ENCODE results near the gene PREX1.
"Not testable (repeated sequence)": the region's sequence is repeated elsewhere in the genome, so short reads cannot be mapped to it uniquely, and the experiment has no call there.

PREX1 gene, protein sequence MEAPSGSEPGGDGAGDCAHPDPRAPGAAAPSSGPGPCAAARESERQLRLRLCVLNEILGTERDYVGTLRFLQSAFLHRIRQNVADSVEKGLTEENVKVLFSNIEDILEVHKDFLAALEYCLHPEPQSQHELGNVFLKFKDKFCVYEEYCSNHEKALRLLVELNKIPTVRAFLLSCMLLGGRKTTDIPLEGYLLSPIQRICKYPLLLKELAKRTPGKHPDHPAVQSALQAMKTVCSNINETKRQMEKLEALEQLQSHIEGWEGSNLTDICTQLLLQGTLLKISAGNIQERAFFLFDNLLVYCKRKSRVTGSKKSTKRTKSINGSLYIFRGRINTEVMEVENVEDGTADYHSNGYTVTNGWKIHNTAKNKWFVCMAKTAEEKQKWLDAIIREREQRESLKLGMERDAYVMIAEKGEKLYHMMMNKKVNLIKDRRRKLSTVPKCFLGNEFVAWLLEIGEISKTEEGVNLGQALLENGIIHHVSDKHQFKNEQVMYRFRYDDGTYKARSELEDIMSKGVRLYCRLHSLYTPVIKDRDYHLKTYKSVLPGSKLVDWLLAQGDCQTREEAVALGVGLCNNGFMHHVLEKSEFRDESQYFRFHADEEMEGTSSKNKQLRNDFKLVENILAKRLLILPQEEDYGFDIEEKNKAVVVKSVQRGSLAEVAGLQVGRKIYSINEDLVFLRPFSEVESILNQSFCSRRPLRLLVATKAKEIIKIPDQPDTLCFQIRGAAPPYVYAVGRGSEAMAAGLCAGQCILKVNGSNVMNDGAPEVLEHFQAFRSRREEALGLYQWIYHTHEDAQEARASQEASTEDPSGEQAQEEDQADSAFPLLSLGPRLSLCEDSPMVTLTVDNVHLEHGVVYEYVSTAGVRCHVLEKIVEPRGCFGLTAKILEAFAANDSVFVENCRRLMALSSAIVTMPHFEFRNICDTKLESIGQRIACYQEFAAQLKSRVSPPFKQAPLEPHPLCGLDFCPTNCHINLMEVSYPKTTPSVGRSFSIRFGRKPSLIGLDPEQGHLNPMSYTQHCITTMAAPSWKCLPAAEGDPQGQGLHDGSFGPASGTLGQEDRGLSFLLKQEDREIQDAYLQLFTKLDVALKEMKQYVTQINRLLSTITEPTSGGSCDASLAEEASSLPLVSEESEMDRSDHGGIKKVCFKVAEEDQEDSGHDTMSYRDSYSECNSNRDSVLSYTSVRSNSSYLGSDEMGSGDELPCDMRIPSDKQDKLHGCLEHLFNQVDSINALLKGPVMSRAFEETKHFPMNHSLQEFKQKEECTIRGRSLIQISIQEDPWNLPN (N-terminal part only)

DNA sequence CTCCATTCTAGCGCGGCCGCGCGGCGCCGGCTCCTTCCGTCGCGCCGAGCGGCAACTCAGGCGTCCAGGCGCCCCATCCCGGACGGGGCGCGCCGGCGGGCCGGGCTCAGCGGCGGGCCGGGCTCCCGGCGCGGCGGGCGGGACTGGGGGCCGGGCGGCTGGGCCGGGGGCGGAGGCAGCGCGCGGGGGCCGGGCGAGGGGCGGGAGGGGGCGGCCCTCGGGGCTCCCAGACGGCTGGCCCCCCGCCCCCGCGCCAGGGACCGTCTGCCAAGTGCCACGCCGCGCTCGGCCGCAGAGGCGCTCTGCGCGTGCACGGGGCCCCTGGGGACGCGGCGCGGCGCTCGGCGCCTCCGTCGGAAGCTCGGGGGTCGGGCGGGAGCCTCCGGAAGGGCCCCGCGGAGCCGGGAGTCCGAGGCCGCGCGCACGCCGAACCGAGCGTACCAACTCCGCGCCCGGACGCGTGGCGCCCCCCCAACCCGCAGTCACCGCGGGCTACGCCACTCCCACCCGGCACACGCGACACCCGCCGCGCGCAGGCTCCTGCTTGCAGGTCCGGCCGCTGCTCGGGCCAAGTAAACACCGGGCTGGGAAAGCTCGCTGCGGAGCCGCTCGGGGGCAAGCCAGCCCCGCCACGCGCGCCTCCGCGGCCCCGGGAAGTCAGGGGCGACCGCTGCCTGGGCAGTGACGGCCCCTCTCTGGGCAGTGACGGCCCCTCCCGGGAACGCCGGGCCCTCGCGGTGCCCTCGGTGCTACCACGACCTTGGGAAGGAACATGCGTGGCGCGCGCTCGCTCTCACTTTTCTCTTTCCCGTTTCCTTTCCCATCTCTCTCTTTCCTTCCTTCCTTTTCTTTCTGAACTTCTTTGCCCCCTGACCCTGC is at the start of gene PREX1:
TSS of gene PREX1 (minus strand) at position 145 of the 879 bp plus-strand sequence. CDS start at position 6, 139 bp downstream.
- DNase-seq, result no peak

DNA sequence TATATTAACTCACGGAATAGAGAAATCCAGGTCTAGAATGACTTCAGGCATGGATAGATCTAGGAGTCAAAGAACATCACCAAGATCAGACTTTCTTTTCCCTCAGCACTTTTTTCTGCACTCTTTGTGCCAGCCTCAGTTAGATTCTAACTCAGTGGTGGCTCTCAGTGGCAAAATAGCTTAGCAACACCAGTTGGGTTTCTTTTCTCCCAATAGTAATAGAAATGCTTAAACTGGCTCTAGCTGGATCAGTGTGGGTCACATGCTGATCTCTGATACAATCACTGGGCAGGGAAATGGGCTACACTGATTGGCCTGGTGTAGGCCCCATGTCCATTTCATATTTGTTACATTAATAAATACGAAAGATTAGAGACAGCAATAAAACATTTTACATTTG is 49.5 kb upstream of the PREX1 start:
- no peak for DNase-seq

DNA sequence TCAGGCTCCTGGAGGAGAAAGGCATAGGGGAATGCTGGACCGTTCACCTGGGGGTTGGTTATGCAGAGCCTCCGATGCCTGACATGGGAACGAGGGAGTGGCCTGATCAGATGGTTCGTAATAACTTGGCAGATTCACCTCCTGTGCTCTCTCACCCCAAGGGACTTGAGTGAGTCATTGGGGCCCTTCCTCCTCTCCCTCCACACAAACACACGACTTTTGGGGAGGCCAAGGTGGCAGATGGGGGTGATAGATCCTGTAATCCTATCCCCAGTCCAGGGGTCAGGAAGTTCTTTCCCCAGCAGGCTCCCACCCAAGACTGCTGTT is 48.1 kb upstream of the PREX1 start:
- DNase-seq, result no peak

DNA sequence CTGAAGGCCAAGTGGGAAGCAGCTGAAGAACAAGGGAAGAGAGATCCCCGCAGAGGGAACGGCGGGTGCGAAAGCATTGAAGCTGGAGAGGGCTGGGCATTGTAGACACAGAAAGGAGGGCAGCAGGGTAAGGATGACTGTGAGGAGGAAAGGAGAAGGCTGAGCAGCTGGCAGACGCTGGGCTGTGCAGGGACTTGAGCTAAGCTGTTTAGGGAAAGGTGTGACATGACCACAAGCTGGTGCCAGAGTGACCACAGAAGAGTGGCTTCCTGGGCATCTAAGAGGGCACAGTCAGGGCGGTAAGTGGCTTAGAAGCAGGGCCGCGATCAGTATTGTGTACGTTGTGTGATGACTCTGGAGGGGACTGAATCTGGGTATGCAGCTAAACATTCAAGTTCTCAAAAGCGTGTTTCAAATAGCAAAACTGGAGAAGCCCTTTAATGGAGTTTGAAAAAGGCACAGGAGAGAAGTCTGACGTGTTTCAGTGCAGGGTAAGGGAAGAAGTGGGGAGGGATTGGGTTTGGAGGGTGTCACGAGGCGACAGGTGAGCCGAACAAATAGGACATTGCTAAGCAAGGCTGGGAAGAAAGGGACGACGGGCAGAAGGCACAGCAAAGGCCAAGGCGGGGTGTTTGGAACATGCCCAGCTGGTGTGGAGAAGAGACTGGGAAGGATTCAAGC is 47.6 kb upstream of the PREX1 start:
- DNase-seq, result no peak

DNA sequence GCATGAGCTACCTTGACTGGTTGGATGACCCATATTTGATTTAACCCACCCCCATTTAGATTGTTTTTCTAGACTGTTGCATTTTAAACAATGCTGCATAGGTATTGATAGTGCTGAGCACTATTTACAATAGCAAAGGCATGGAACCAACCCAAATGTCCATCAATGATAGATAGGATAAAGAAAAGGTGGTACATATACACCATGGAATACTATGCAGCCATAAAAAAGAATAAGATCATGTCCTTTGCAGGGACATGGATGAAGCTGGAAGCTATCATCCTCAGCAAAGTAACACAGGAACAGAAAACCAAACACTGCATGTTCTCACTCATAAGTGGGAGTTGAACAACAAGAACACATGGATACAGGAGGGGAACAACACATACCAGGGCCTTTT is 41.6 kb upstream of the PREX1 start:
- DNase-seq, result not testable (repeated sequence)

DNA sequence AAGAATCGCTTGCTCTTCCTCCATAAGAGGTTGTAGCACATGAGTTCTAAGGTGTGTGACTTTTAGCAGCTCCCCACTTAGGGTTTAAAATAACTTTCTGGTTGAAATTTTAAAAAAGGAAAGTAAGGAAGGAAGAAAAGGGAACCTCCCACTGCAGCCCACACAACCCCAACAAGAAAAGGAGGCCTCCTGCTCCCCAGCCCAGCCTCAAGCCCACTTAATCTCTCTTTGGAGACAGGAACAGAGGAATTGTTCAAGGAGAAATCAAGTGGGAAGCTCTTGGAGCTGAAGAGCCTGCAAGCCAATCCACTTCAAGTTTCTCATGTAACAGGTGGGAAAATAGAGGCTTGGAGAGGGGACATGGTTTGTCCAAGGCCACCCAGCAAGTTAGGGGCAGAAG is 39.1 kb upstream of the PREX1 start:
- DNase-seq, result no peak

DNA sequence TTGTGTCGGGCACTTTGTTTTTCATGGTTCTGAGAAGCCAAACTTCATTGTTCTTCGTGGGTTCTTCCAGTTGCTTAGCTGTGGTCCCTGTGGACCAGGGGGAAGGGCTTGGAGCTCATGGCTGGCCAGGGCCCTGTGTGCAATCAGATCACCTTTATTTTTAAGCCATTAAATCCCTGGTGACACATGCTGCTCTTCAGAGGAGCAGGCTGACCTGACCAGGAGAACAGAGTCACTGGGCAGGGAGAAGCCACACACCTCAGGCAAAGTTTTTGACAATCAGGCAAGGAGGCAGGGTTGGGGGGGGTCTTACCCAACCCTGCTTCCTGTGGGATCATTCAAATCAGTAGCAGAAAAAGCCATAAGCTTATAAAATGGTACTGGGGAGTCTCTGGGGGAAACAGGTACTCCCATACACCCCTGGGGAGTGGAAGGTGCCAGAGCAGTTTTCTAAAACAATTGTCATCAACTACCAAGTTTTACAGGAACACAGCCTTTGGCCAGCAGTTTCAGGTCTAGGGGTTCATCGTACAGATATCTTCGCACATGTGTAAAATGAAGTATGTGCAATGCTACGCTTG is 37.0 kb upstream of the PREX1 start:
- no peak for DNase-seq

DNA sequence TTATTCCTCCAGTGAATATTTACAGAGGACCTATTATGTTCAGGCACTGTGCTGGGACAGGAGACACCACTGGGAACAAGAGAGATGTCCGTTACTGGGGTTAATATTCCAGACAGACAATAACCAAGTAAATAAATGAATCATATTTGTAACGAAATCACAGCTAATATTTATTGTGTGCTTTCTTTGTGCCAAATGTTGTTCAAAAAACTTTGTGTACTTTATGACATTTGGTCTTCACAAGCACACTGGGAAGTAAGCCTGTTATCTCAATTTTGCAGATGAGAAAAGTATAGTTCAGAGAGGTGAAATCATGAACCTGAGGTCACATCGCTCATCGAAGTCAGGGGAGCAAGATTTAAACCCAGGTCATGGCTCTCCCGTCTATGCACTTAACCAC is 36.5 kb upstream of the PREX1 start:
- DNase-seq, result no peak

DNA sequence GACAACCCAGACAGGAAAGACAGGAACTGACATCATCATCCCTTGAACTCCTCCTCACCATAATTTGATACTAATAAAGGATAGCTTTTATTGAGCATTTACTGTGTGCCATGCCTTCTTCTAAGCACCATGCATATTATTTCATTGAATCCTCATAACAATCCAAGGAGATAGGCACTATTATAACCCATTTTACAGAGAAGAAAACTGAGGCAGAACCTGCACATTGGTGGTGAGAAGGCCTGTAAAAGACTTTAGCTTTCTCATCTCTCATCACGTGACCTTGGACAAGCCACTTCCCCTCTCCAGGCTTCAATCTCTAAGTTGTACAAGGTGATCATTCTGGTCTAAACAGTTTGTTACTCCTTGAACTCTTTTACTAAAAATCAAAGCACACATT is 34.5 kb upstream of the PREX1 start:
- DNase-seq, result no peak

DNA sequence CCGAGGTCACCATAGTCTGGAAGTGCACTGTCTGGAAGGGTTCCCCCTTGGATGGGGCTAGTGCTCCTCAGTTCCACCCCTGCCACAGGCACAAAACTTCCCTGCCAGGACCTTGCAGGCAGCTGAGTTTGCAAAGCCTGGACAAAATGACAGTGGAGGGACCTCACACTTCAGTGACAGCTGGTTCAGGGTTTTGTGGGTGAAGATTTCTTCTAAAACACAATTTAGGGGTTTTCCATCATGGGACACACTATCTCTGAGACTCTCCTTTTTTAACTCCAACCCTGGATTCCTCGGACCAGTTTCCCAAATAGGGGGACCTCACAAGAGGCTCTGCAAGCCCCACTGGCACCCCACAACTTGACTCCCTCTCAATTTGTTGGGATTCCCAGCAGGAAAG is 33.6 kb upstream of the PREX1 start:
- no peak for DNase-seq

DNA sequence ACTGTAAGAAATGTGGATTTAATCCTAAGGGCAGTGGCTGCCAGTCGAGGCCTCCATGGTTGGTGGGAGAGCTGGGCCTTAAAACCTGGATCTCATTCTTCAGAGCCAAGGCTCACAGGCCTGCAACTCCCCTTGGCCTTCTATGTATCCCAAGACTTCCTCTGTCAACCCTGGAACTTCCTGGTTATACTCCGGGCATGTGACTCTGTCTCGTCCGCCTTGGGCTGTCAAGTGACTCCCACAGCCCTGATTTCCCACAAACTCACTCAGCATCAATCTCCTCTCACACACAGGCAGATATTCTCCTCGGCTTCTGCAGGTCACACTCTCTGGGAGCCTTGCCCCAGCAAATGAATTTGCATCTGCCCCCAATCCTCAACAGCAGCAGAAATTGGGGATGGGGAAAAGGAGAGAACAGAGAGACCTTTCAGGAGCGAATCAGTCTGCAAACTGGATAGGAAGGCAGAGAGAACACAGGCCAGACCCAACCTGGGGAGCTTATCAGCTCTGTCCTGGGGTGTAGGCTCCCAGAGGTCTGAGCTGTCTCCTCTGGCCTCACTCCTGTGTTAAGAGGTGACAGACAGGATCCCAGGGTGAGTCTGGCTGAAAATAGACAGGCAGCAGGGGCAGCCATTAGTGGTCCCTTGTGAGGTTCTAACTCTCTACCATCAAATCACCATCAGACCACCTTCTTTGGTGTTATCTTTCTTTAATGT is 30.4 kb upstream of the PREX1 start:
- no peak for DNase-seq

DNA sequence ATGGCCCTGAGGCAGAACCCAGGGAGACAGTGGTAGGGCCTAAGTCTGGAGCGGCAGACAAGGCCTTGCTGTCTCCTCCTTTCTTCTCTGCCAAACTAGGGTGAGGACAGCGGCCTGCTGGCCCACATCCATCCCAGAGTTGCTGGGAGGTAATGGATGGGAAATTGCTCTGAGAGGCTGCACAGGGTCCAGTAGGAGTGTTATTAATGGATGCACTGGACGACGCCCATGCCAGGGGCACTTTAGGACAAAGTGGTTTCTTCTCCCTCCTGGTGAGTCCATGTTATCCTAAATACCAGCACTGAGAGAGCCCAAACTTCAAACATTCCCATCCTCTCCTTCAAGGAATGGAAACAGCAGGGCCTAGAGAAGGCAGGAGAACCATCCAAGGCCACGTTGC is 28.3 kb upstream of the PREX1 start:
- DNase-seq, result no peak

DNA sequence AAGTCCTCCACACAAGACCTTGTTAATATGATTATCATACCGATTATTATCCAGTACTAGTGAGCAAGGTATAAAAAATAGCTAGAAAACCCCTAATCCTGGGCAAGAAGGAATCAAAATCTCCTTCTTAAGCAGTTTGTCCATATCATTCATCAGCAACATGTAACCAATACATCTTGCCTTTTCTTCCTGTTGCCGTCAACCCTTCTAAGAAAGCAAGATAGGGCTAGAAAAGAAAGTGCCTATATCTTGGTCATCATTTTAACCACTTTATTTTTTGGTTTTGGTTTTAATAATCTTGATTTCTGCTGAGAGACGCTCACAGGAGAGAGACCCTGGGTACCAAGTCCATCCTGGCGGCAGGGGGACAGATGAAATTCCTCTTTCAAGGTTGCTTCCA is 27.2 kb upstream of the PREX1 start:
- no peak for DNase-seq

DNA sequence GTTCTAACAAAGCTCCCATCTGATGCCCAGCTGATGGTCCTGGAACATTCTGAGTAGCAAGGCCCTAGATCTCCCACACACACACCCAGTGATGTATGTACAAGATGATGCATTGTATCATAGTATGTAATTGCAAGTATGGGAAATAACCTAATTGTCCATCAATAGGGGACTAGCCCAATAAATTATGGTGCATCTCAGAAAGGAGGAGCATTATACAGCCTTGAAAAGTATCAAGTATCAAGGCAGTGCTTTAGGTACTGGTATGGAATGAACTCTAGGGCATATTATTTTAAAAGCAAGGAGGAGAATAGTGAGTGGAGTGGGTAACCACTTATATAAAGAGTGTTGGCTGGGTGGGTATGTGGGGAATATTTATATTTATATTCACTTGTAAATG is 24.8 kb upstream of the PREX1 start:
- no peak for DNase-seq

DNA sequence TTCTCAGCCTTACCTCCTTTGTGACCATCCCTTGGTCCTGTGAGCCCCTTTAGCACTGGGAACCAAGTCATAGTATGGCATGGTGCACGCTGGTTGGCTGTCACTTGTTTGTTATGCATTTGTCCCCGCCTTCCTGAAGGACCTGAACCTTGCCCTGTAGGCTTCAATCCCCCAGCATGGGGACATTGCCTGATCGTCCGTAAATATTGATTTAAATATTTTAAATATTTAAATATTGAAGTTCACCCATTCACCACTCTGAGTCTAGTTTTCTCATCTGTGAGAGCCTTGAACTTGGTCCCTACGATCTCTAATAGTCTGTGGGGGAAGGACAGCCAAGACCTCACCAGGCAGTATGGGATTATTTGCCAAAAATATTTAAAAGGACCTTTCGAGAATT is 23.8 kb upstream of the PREX1 start:
- no peak for DNase-seq

DNA sequence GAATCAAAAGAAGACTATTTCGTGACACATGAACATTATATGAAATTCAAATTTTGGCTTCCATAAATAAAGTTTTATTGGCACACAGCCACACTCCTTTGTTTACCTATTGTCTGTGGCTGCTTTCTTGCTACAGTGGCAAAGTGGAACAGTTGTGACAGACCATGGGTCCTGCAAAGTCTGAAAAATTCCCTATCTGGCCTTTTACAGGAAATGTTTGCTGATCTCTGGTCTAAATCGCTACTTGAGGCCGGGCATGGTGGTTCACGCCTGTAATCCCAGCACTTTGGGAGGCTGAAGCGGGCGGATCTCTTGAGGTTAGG is 23.1 kb upstream of the PREX1 start:
- DNase-seq, result no peak

DNA sequence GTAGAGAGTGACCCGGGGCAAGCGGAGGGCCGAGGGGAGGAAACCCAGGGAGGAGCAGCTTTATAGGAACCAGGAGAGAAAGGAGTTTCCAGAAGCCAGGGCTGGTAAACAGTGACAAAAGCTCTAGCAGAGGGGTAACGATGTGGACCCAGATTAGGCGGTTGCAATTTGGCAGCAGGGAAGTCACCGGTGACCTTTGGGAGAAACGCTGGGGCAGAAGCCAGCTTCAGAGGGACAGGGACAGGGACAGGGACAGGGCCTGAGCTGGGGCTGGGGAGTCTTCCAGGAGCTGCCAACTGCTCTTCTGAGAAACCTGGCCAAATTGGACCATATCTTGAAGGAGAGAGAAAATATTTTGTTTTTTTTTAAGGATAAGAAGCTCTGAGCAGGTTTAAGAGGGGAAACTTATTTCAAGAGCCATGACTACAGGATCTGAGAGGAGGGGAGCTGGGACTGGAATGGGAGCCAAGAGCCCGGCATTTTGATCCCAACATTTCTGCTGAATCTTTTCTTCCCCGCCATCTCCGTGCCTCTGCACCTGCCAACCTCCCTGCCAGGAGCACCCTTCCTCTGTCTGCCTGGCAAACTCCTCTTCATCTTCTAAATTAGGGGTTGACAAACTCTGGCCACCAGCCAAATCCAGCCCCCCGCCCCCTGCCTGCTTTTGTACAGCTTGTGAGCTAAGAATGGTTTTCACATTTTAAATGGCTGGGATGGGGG is 22.6 kb upstream of the PREX1 start:
- no peak for DNase-seq

DNA sequence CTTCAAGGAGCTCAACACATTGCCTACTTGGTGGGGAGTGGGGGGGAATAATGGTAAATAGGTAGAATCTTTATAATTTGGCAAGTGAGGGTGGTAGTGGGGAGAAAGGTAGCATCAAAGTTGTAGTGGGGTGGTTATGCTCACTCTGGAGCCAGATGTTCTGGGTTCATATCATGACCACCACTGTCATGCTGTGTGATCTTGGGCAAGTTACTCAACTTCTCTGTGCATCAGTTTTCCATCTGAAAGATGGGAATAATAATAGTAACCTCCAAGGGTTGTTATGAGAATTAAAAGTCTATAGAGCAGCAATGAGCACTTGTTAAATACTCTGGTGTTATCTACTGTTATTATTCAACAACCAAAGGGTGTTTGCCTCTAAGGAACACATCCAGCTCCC is 22.0 kb upstream of the PREX1 start:
- no peak for DNase-seq

DNA sequence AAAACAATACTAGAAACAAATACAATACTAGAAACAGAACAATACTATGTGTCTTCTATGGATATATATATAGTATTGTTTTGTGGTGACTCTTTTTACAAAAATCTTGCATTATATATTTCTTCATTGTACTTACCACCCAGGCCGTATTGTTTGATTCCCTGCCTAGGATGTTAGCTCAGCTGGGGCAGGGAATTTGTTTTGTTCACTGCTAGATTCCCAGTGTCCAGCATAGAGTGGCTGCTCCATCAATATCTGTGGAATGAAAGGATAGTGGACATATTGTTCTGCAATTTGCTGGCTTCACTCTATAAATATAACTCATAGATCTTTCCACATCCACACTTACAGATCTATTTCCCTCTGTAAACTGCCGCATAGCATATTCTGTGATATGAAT is 21.5 kb upstream of the PREX1 start:
- DNase-seq, result no peak

DNA sequence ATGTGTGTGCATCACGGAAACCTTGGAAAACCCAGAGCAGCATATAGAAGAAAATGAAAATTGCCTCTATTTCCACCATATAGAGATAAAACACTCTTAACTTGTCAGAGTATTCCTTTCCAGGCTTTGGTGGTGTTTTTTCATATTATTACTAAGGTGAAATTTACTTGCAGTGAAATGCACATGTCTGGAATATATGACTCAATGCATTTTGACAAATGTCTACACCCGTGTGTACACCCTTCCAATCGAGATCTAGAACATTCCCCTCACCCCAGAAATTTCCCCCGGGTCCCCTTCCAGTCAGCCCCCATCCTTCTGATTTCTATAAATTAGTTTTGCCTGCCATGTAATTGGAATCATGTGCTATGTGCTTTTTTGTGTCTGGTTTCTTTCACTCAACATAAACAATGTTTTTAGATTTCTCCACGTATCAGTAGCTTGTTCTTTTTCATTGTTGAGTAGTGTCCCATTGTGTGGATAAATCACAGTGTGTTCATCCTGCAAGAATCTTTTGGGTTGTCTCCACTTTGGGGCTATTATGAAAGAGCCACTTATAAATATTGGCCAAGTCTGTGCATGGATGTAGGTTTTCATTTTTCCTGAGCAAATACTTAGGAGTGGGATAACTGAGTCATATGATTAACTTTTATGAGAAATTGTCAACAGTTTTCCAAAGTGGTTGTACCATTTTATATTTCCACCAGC is 19.9 kb upstream of the PREX1 start:
- DNase-seq, result no peak
